ENCODE results near the gene SAYSD1. TPM values are rescaled to one million over a fixed set of nuclear protein-coding genes. Genes with fewer than 3 reads are reported as not detected.

Gene SAYSD1
- total RNA-seq, 1 donor from 2014 or later: 6.0 TPM

GRCh38 chr6:39108041-39108839 is 6.7 kb downstream of the SAYSD1 start:
- ATAC-seq (no peak), DNase-seq (ENCODE audit: low spot score) (no peak)

- ATAC-seq (no peak), DNase-seq (ENCODE audit: low spot score) (no peak)
Observed at GRCh38 chr6:39107641-39108040, 7.3 kb downstream of the SAYSD1 start.

- DNase-seq (ENCODE audit: low spot score) (no peak), ATAC-seq (no peak)
Observed at GRCh38 chr6:39107034-39107433, 8.0 kb downstream of the SAYSD1 start.

GRCh38 chr6:39104528-39104927 is 10.5 kb downstream of the SAYSD1 start:
- ATAC-seq (no peak), DNase-seq (ENCODE audit: low spot score) (no peak)

GRCh38 chr6:39102821-39103136 is 12.2 kb downstream of the SAYSD1 start:
- no peak for DNase-seq (ENCODE audit: low spot score)

GRCh38 chr6:39102071-39102820 is 12.7 kb downstream of the SAYSD1 start:
- ATAC-seq (peak; percentile 35), DNase-seq (ENCODE audit: low spot score) (no peak)

More at GRCh38 chr6:39102821-39103136, 12.2 kb downstream of the SAYSD1 start:
- ATAC-seq: no peak

GRCh38 chr6:39100358-39100757 is 14.6 kb downstream of the SAYSD1 start:
- ATAC-seq (no peak), DNase-seq (ENCODE audit: low spot score) (no peak)

- ATAC-seq (peak; percentile 75), DNase-seq (ENCODE audit: low spot score) (no peak)
Observed at GRCh38 chr6:39095578-39095977, 19.4 kb downstream of the SAYSD1 start.

GRCh38 chr6:39093149-39093708 is 21.8 kb downstream of the SAYSD1 start:
- ATAC-seq: peak; percentile 64

GRCh38 chr6:39092124-39092523 is 22.9 kb downstream of the SAYSD1 start:
- DNase-seq (ENCODE audit: low spot score) (no peak), ATAC-seq (no peak)

More at GRCh38 chr6:39093149-39093708, 21.8 kb downstream of the SAYSD1 start:
- no peak for DNase-seq (ENCODE audit: low spot score)

- ATAC-seq (no peak), DNase-seq (ENCODE audit: low spot score) (no peak)
Observed at GRCh38 chr6:39091220-39091619, 23.8 kb downstream of the SAYSD1 start.

GRCh38 chr6:39090036-39090435 is 24.9 kb downstream of the SAYSD1 start:
- ATAC-seq (no peak), DNase-seq (ENCODE audit: low spot score) (no peak)

GRCh38 chr6:39088331-39088730 is 26.7 kb downstream of the SAYSD1 start:
- no peak for DNase-seq (ENCODE audit: low spot score)

GRCh38 chr6:39087197-39087596 is 27.8 kb downstream of the SAYSD1 start:
- ATAC-seq: no peak
- DNase-seq (ENCODE audit: low spot score): no peak

More at GRCh38 chr6:39088331-39088730, 26.7 kb downstream of the SAYSD1 start:
- ATAC-seq: peak; percentile 81

- ATAC-seq (no peak), DNase-seq (ENCODE audit: low spot score) (no peak)
Observed at GRCh38 chr6:39086711-39087110, 28.3 kb downstream of the SAYSD1 start.

- ATAC-seq (no peak), DNase-seq (ENCODE audit: low spot score) (no peak)
Observed at GRCh38 chr6:39086294-39086693, 28.7 kb downstream of the SAYSD1 start.

GRCh38 chr6:39085129-39085797 is 29.7 kb downstream of the SAYSD1 start:
- ATAC-seq (no peak), DNase-seq (ENCODE audit: low spot score) (no peak)

GRCh38 chr6:39084506-39084905 is 30.5 kb downstream of the SAYSD1 start:
- DNase-seq (ENCODE audit: low spot score) (no peak), ATAC-seq (no peak)

- DNase-seq (ENCODE audit: low spot score) (no peak), ATAC-seq (no peak)
Observed at GRCh38 chr6:39083231-39083634, 31.8 kb downstream of the SAYSD1 start.

- DNase-seq (ENCODE audit: low spot score): no peak
- no peak for ATAC-seq
Observed at GRCh38 chr6:39082310-39082709, 32.7 kb downstream of the SAYSD1 start.

GRCh38 chr6:39080246-39080875 is 34.6 kb downstream of the SAYSD1 start:
- ATAC-seq (no peak), DNase-seq (ENCODE audit: low spot score) (peak; percentile 28)

Data from left lobe of liver (tissue), 2 donors.